ENCODE measurements around the gene PLVAP.

The PLVAP gene

GRCh38 chr19:17376935-17377600, at the start of gene PLVAP:
Gene PLVAP (minus strand): TSS chr19:17377342. CDS start chr19:17377288, 54 bp downstream.
- no peak for DNase-seq (ENCODE audit: low read depth in 2 of 2)
- TF ChIP-seq CTCF (IDR thresholded peaks at IDR 0.05; ENCODE audit: low read depth, low read length), result no peak
- no peak within 1 kb of the TSS for H3K4me3 ChIP-seq (replicated peaks in 1 of 2; ENCODE audit: low read depth in 2 of 2, low read length in 2 of 2)

DNA sequence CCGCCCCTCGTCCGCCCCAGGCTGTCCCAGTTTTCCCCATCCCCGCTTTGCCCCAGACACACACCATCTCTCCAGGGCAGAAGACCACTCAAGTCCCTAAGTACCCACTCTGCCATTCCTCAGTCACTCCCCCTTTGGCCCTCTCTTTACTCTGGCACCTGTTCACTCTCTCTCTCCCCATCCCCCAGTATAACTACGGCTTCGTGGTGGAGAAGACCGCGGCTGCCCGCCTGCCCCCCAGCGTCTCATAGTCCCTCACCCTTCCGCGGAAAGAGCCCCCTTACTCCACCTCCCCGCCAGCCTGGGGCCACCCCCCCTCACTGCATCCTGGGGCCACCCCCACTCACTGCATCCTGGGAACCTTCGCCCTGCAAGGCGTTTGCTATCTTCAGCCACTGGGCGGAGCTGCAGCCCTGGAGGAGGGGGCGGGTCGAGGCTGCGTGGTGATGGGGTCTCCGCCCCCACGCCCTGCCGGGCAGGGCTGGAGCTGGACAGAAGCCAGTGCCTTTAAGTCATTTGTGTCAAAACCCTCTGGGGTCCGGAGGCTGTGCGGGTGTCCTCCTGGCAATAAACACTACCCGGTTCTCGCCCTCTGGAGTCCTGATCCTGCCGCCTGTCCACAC, 47.7 kb upstream of the PLVAP start:
- peak; percentile 36 to 64 for DNase-seq (ENCODE audit: low read depth in 2 of 2)
- peak; percentile 59 for TF ChIP-seq CTCF (IDR thresholded peaks at IDR 0.05; ENCODE audit: low read depth, low read length)
- H3K4me3 ChIP-seq (replicated peaks in 1 of 2; ENCODE audit: low read depth in 2 of 2, low read length in 2 of 2), result no peak overlapping the region

- H3K4me3 ChIP-seq (replicated peaks in 1 of 2; ENCODE audit: low read depth in 2 of 2, low read length in 2 of 2), result no peak overlapping the region
- no peak for TF ChIP-seq CTCF (IDR thresholded peaks at IDR 0.05; ENCODE audit: low read depth, low read length)
- DNase-seq (ENCODE audit: low read depth in 2 of 2), result no peak
These were observed 46.5 kb upstream of the PLVAP start for GRCh38 chr19:17423429-17424208.

DNA sequence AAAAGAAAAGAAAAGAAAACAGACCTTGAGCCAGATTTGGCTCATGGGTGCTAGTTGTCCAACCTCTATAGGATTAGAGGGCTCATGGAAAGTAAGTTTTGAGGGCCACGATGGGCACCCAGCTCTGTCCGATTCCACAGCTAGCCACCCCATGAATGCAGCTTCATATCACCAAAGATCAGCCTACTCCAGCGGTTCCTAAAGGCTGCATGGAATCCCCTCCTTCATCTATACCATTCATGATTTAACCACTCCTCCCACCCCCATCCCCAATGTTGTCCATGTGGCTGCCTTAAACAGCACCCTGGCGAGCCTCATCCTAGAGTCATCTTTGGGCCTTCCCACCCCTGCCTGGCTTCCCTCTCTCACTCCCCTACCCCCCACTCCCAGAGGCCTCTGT, 44.8 kb upstream of the PLVAP start:
- no peak for TF ChIP-seq CTCF (IDR thresholded peaks at IDR 0.05; ENCODE audit: low read depth, low read length)
- no peak for DNase-seq (ENCODE audit: low read depth in 2 of 2)
- H3K4me3 ChIP-seq (replicated peaks in 1 of 2; ENCODE audit: low read depth in 2 of 2, low read length in 2 of 2), result no peak overlapping the region

DNA sequence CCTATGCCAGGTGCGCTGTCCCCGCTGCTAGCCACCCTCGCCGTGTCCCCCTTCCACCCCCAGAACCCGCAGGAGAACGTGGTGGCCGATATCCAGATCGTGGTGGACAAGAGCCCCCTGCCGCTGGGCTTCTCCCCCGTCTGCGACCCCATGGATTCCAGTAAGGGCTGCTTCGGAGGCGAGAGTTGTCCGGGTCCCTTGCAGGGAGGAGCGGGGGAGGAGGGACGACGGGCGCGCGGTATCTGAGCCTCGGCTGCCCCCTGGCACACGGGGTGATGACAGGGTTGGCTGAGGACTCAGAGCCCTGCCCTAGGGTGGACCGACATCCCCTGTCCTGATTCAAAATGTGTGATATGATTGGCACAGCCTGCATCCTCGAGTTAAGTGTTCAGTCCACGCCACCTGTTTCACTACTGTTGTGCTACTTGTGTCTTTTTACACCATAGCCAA, 43.4 kb upstream of the PLVAP start:
- no peak for TF ChIP-seq CTCF (IDR thresholded peaks at IDR 0.05; ENCODE audit: low read depth, low read length)
- H3K4me3 ChIP-seq (replicated peaks in 1 of 2; ENCODE audit: low read depth in 2 of 2, low read length in 2 of 2), result peak overlapping the region; percentile 85 to 91
- peak in 1 of 2 donors; percentile 22 for DNase-seq (ENCODE audit: low read depth in 2 of 2)

- TF ChIP-seq CTCF (IDR thresholded peaks at IDR 0.05; ENCODE audit: low read depth, low read length), result no peak
- peak; percentile 99 to 100 for DNase-seq (ENCODE audit: low read depth in 2 of 2)
- H3K4me3 ChIP-seq (replicated peaks in 1 of 2; ENCODE audit: low read depth in 2 of 2, low read length in 2 of 2), result peak within 1 kb of the TSS; percentile 85 to 91
These were observed 42.7 kb upstream of the PLVAP start, which contains the start of gene MVB12A for GRCh38 chr19:17419621-17420474. Gene MVB12A (plus strand): TSS chr19:17420047. CDS start chr19:17420136, 89 bp downstream.
